ENCODE data around the gene CLMN. TPM values are rescaled to one million over a fixed set of nuclear protein-coding genes. Genes with fewer than 3 reads are reported as not detected.
A peak's percentile ranks its signal among the peaks of the same experiment; 100 is the strongest.

CLMN gene
- total RNA-seq, 4 donors from 2014 or later = 3.3 to 14.1 (median 5.1) TPM

GRCh38 chr14:95293449-95293848 lies 26.3 kb downstream of the CLMN start:
- Histone ChIP-seq H3K4me1 (peaks cover 14 to 40% (median 20%) of the 10 kb centered on the region in 3 donors), H3K9me3 (no peaks in the 10 kb centered on the region), H3K36me3 (no peaks in the 10 kb centered on the region), H3K4me3 (no peak overlapping the region), H3K27me3 (no peaks in the 10 kb centered on the region), H3K27ac (peak overlapping the region in 2 of 4 donors; percentile 31 to 37)
- intact Hi-C loops (cut with DNase I) = no loop called here
- DNase-seq = no peak
- TF ChIP-seq POLR2A (IDR thresholded peaks at IDR 0.05) (no peak), CTCF (IDR thresholded peaks at IDR 0.05) (no peak)
- WGBS, 2 donors = 71 to 100% methylated on average over 1 of the region's 5 CpGs

GRCh38 chr14:95292660-95293425 lies 26.9 kb downstream of the CLMN start:
- no peaks in the 10 kb centered on the region for H3K9me3 ChIP-seq
- WGBS, 2 donors = 76 to 82% methylated on average over 3 to 6 of the region's 8 CpGs
- peak overlapping the region in 3 of 4 donors; percentile 54 to 72 (median 56) for H3K27ac ChIP-seq
- no peak for TF ChIP-seq CTCF (IDR thresholded peaks at IDR 0.05)
- no peaks in the 10 kb centered on the region for H3K27me3 ChIP-seq
- no peak overlapping the region for H3K4me3 ChIP-seq
- H3K4me1 ChIP-seq = peaks cover 14 to 40% (median 20%) of the 10 kb centered on the region in 3 donors
- no peaks in the 10 kb centered on the region for H3K36me3 ChIP-seq
- intact Hi-C loops (cut with DNase I) = no loop called here
- no peak for DNase-seq

GRCh38 chr14:95291859-95292542 lies 27.7 kb downstream of the CLMN start:
- Histone ChIP-seq H3K4me1 (peaks cover 14 to 43% (median 20%) of the 10 kb centered on the region in 3 donors), H3K4me3 (no peak overlapping the region), H3K27me3 (no peaks in the 10 kb centered on the region), H3K27ac (peak overlapping the region in 3 of 4 donors; percentile 72 to 74 (median 74)), H3K36me3 (no peaks in the 10 kb centered on the region), H3K9me3 (no peaks in the 10 kb centered on the region)
- peak in 1 of 6 experiments; percentile 7 for TF ChIP-seq CTCF (IDR thresholded peaks at IDR 0.05)
- TF ChIP-seq POLR2A (IDR thresholded peaks at IDR 0.05) = no peak
- intact Hi-C loops (cut with DNase I) = no loop called here
- WGBS, 2 donors = 43 to 53% methylated on average over 6 of the region's 6 CpGs
- no peak for DNase-seq

GRCh38 chr14:95290871-95291431 lies 28.8 kb downstream of the CLMN start:
- H3K27ac ChIP-seq = peak overlapping the region; percentile 36 to 75 (median 74)
- intact Hi-C loops (cut with DNase I) = no loop called here
- H3K27me3 ChIP-seq = no peaks in the 10 kb centered on the region
- no peaks in the 10 kb centered on the region for H3K9me3 ChIP-seq
- DNase-seq = no peak
- no peaks in the 10 kb centered on the region for H3K36me3 ChIP-seq
- WGBS, 2 donors = 30 to 31% methylated on average over 10 to 12 of the region's 17 CpGs
- TF ChIP-seq CTCF (IDR thresholded peaks at IDR 0.05) (no peak), POLR2A (IDR thresholded peaks at IDR 0.05) (no peak)
- peaks cover 14 to 45% (median 20%) of the 10 kb centered on the region in 3 donors for H3K4me1 ChIP-seq
- H3K4me3 ChIP-seq = no peak overlapping the region

- Histone ChIP-seq H3K4me1 (peaks cover 14 to 39% (median 16%) of the 10 kb centered on the region in 3 donors), H3K27ac (peak overlapping the region in 3 of 4 donors; percentile 74 to 75 (median 74)), H3K36me3 (no peaks in the 10 kb centered on the region), H3K4me3 (no peak overlapping the region), H3K9me3 (no peaks in the 10 kb centered on the region), H3K27me3 (no peaks in the 10 kb centered on the region)
- 75 to 81% methylated on average over 2 to 4 of the region's 5 CpGs for WGBS, 2 donors
- TF ChIP-seq CTCF (IDR thresholded peaks at IDR 0.05) = no peak
- no peak for TF ChIP-seq POLR2A (IDR thresholded peaks at IDR 0.05)
- DNase-seq = no peak
- intact Hi-C loops (cut with DNase I) = no loop called here
Measured at GRCh38 chr14:95290021-95290420, 29.7 kb downstream of the CLMN start.
